Superior temporal gyrus (tissue), 1 donor: ENCODE measurements around the gene SLAIN1.
A peak's percentile ranks its signal among the peaks of the same experiment; 100 is the strongest.

Experiments
- DNase-seq: peaks from one replicate; pipeline ENCODE4 v3.0.0-alpha.2; 2016; ENCODE audit errors: extremely low spot score

Gene SLAIN1

DNA sequence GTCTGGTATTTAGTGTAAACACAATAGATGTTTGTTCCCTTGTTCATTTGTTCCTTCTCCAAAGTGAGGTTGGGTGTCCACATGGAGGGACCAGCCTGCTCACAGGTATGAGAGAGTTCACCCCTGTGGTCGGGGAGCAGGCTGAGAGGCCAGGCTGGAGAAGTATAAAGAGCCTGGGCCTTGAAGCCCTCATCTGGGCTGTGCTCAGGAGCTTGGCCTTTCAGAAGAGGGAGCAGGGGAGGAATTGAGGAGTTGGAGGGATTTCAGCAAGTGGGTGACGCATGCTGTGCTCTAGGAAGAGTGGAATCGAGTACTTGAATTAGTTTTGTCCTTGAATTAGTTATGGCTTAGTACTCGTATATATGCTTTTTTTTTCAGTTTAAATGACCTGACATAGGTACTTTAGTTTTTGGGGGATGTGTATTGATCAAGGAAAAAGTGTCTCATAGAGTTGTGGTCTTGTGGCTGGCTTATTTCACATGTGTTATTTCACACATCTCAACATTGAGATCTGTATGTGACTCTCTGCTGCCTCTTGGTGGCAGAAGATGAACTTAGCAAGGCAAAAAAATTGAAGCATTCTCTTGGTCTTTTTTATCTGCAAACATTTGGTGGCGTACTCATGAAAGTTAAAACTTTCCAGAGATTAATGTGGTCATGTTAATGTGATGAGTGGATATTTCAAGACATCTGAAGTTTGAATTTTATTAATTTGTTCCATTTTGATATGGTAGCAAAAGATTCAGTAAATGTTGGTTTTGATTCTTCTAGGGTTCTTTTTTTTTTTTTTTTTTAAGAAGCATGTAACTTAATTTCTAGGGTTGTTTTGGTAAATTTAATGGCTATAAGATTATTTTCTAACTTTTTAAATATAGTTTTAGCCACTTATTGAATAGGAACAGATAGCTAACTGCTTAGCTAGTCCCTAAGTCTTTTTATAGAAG lies 54.3 kb downstream of the SLAIN1 start:
- DNase-seq, result peak; percentile 96

DNA sequence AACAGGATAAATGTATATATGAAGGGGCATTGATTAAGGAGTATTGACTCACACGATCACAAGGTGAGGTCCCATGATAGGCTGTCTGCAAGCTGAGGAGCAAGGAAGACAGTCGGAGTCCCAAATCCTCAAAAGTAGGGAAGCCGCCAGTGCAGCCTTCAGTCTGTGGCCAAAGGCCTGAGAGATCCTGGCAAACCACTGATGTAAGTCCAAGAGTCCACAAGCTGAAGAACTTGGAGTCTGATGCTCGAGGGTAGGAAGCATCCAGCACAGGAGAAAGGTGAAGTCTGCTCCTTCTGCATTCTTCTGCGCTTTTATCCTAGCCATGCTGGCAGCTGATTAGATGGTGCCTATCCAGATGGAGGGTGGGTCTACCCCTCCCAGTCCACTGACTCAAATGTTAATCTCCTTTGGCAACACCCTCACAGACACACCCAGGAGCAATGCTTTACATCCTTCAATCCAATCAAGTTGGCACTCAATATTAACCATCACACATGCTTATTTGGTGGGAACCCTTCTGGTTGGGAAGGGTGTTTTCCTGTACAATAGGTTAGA lies 55.1 kb downstream of the SLAIN1 start:
- DNase-seq, result no peak

DNA sequence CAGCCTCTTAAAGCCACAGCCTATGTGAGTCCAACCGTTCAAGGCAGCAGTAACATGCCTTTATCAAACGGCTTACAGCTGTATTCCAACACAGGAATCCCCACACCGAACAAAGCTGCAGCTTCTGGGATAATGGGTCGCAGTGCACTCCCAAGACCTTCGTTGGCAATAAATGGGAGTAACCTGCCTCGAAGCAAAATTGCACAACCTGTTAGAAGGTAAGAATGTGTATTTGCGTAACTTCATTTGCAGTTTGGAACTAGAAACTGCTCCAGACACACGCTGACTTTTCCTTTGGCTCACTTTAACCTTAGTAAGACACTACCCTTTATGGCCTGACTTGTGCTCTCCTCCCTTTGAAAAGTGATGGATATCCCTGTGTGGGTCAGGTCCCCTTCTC lies 63.4 kb downstream of the SLAIN1 start:
- DNase-seq, result no peak

DNA sequence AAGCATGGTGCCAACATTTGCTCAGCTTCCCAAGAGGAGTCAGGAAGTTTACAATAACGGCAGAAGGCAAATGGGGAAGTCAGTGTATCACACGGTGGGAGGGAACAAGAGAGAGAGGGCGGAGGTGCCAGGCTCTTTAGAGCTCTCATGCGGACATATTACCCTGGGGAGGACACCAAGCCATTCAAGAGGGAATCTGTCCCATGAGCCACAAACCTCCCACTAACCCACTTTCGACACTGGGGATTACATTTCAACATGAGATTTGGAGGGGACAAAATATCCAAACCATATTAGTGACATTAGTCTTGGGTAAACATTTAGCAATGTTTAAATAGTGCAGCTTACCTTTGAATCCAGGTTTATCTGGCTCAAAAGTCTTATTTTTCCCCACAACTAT lies 69.9 kb downstream of the SLAIN1 start:
- no peak for DNase-seq

DNA sequence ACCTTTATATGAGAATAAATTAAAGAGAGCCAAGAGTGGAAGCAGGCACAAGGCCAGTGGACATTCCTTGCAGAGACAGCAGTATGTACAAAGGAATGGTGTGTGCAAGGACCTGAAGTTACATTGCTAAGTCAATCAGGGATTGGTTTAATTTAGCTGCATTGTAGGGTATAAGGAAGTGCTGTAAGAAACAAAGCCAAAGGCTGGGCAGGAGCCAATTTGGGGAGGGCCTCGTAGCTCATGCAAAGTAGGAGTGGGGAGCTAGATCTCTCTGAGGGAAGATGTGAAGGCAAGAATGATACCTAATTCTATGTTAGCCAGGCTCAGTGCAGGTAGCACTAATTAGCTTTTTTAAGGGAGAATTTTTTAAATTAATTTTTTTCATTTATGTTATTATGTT lies 76.7 kb downstream of the SLAIN1 start:
- no peak for DNase-seq

DNA sequence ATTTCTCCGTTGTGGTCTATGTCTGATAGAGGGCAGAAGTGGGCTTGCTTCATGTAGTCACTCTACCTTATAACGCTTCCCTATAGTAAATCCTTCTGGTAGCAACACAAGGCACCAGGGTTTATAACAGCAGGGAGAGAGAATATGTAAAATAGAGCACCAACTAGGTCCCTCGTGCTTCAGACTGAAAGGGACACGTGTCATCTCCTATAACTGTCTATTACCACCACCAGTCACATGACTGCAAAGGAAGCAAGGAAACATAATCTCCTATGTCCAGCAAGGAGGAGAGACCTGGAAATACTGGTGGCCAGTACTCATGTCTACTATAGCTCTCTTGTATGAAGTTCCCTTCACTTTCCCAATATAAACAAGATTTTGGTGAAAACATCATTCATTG lies 79.2 kb downstream of the SLAIN1 start:
- DNase-seq, result no peak

DNA sequence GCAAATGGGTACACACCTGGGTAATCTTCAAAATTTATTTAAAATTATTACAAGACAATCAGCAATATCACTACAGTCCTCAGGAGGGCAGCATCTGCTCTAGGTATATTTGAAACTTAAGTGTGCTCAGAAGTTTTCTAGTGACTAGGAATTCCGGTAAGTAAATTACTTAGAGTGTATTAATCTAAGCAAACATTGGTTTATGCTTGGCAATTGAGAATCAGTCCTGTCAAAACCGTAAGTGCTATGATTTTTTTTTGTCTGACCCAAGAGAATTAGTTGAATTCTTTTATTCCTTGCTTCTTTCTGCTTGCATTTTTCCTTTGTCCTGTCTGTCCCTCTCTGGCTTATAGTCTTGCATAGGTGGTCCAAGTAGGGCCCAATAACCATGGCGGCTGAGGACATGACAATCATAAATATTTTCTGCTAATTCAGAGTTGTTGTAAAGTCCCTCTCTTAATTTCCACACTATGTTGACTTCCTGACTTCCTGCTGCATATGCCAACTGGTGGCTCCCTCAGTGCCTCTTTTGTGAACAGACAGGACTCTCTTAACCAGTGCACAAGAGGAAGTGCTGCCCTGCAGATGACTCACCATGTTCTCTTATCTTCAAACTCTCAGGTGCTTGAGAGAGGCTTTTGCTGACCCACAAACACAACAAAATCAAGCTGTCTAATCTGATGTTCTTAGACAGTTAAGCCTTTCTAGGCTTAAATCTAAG lies 82.2 kb downstream of the SLAIN1 start:
- DNase-seq, result peak; percentile 84

DNA sequence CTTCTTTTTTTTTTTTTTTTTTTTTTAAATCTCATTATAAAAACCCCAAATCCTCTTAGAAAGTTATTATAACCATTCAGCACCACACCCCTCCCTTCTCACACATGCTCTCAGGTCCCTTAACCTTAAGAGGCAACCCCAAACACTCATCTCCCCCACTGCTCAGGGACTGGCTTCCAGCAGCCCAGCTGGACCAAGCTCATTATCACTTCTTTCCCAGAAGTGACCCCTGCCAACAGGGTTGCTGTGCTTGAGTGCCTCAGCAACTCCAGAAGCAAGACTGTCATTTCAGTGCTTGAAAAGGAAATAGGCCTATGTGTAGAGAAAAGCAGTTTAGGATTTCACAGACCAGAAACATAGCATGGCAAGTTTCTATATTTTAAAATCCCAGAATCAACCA lies 84.3 kb downstream of the SLAIN1 start:
- DNase-seq, result no peak

DNA sequence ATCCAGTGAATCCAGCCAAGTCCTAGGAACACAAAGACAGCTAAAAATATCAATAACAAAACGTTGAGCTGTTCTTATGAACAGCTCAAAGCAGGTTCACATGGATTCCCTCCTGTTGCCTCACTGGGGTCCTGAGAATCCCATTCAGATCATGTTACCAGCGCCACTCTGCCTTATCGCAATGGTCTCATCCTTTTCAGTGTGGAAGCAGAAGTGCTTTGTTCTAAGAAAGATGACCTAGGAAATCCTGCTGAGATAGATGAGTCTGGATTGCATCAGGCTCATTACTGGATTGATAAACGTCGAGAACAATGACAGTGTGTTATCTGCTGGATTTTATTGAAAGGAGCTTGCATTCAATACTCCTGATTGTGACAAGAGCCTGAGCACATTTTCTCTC lies 87.0 kb downstream of the SLAIN1 start:
- no peak for DNase-seq

DNA sequence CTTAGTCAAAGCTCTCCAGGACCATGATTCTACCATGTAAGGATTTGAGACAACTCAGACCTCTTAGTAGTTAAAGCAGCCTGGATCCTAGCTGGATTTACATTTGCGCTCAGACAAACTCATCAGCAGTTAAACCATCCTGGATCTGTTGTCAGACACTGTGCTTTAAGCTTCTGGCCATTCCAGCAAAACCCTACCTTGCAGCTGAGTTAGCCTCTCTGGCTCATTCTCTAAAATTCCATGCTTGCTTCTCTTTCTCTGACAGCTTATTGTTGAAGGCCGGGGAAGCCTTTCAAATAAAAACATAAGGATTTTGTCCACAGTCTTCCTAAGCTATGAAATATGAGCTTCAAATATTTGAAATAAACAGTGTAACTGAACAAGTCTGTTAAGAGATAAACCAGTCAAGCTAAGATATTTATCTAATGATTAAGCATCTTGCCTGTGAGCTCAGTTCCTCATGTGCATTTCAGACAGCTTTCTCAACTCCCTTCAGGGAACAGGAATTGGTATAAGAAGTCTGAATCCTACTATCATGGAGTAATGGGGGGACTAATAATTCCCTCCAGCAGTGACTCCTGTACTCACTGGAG lies 89.3 kb downstream of the SLAIN1 start:
- no peak for DNase-seq

DNA sequence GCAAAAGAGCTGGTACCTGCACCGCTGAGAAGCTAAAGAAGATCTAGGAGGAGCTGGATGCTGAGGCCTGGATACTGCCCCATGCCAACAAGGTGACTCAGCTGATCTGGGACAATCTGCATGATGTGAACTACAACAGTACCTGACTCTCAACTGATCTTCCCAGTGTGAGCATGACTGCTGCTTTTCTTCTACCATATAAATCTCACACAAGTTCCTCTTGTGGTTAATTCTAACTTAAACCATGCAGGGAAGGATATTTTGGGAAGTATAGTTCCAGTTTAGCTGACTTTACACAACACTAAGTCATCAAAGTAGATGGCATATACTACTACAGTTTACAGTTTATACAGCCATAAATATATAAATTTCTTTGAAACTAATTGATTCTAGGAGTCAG lies 91.9 kb downstream of the SLAIN1 start:
- DNase-seq, result no peak

DNA sequence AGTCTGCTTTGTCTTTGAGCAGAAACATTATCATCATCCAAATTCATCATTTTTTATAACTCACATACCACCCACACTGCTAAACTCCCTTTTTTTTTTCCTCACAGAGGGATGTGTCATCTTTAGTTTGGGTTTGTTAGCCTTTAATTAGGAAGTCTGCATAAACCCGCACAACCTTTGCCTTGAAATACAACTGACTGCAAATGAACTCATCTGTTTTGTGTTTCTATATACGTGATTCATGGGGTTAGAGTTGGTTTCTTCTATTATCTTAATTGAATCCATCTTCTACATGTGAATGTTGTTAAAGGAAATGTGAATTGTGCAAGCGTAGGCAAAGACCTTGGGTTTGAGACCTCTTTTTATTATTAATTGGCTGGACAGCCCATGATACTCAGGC lies 102.7 kb downstream of the SLAIN1 start:
- DNase-seq, result no peak

DNA sequence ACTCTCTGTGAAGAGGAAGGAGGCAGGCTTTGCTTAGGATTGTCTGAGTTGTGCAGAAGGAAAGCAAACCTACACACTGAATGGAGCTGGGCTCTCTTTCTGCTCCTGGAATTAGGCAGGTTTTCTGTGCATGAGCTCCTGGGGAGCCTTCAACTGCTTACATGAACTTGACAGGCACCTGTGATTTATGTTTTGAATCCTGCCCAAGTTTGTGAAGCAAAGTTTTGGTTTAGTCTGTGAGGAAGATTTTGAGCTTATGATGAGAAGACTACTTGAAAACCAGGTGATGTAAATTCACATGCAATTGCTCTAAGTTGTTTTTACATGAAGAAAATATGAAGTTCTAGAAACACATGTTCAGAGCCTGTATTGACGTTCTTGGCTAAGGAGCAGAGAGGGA lies 109.0 kb downstream of the SLAIN1 start:
- no peak for DNase-seq

DNA sequence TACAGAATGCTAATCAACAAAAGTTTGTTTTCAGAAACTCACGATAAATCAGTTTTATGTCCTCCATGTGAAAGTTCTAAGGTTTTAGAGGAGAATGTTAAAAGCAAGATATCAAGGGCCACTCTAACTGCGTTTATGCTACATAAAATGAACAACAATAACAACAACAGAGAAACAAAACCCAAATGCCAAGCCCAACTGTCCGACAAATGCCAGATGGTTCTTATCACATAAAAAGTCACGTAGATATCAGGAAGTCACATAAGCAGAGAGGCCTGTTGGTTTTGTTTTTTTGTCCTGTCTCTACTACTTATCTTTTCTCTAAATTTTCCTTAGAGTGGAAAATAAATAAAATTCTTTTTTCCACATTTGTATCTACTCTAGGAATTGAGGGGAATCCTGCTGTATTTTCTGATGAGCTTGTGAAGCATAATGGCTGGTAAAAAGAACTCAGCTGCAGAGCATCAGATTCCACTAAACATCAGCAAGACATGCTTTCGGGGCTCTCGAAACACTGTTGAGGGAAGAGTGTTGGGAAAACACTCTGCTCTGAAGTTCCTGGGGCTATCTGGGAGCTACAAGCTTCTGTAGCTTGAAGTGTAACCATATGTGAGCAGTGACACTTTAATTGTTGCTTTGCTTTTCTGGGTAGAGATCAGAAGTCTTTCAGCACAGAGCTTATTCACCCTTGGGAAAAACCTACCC lies 110.1 kb downstream of the SLAIN1 start:
- DNase-seq, result no peak

DNA sequence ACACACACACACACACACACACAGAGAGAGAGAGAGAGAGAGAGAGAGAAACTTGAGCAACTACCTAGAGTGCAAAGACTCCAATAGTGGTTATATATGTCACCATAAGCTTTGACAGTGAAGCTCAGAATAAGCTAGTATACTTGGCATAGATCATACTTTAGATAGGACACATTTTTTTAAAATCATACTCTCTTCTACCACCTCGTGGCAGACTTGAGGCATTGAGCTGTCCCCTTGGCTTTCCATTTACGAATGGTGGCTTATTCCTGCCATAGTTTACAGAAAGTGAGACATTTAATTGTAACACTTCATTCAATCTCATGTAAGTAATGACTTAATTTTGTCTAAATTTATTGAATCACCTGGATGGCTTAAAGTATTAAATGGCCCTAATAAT lies 112.9 kb downstream of the SLAIN1 start:
- DNase-seq, result peak; percentile 40

DNA sequence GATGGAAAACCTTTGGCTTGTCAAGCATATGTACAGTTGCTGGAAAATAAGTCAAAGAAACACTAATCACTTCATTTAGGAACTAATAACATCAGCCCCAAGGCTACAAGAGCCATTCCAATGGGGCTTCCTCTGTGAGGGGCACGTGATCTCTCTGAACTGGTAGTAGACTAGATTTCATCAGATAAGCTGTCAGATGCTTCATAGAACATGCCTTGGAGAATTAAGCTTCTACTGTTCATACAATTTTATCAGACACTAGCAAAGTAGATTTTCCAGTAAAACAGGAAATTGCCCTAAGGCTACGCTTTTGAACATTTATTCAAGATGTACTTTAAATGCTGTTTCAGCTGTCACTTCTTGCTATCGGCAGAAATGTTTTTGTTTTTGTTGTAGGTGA lies 113.4 kb downstream of the SLAIN1 start:
- DNase-seq, result no peak

DNA sequence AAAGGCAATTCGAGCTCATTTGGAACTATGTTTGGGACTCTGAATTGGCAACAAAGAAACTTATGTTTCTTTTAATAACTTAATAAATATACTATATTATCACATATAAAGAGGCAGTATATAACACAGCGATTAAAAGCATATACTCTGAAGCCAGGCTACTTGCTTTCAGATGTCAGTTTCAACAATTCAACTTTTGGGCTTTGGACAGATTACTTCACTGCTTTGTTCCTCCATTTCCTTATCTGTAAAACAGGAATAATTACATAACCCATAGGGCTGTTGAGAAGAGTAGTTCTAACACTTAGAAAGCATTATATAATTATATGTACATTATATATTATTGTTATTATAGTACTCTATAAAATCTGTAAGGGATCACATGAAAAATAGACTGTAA lies 113.9 kb downstream of the SLAIN1 start:
- no peak for DNase-seq

DNA sequence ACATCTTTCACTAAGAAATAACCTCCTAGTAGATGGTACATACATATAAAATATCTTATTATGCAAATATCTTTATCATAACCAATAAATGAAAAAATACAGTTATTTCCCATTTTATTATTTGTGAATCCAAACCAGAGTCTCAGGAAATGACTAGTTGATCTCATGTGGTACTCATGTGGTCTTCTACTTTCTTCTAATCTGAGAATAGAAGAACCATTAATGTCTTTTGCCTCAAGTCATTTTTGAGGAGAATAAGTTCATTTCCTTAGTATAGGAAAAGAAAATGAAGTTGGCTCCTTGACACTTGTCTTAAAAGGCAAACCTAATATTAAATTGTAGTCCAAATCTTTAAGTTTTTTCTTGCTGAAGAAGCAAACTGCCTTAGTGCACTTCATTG lies 114.5 kb downstream of the SLAIN1 start:
- DNase-seq, result no peak
